GM21619 (cell line): ENCODE data around the gene ANAPC7.
"Not testable (repeated sequence)": the region's sequence is repeated elsewhere in the genome, so short reads cannot be mapped to it uniquely, and the experiment has no call there.

Experiments
- ATAC-seq: cut with Tn5 transposase; IDR thresholded peaks from one replicate; pipeline ENCODE4 v1.9.1; 2021; ENCODE audit not compliant: unreplicated experiment

ANAPC7 gene

GRCh38 chr12:110349514-110350151, 53.9 kb downstream of the ANAPC7 start:
- ATAC-seq = no peak

- ATAC-seq = no peak
These were observed 54.4 kb downstream of the ANAPC7 start for GRCh38 chr12:110349096-110349495.

DNA sequence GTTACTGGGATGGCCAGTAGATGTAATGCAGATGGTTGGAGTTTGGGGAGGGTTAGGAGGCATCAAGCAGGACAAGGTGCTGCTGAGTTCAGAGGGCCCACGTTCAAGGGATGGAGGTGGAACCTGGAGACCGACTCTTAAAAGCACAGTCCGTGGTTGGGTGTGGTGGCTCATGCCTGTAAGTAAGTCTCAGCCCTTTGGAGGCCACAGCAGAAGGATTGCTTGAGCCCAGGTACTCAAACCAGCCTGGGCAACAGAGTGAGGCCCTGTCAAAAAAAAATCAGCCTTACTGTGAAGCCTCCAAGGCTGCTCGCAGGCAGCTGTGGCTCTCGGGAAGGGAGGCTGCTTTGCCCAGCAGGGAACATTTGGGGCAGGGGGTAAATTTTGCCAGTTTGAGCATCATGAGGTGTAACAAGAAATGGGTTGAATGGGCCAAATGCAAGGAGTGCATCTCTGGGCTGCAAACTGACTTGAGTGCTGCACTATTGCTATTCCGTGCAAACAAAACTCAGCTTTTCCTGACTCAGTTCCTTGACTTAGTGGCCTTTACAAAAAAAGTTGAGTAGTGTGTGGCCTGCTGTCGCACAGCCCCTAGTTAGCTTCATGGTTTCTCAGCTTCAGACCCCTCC, 55.0 kb downstream of the ANAPC7 start:
- no peak for ATAC-seq

DNA sequence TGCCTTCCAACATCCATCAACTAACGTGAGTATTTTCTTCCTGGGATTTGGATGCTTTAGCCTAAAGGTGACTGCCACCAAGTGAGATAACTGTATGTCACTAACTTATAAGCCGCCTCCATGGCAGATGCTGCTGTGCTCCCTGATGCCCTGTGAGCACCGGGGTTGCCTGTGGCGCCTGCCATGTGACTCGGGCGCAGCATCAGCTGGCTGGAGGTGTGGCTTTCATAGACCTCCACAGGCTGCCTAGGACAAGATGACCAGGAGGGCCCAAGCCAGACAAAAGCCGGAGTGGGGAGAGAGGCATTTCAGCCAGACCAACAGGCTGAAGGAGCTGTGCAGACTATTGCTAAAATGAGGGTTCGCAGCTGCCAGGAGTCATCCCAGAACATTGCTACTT, 55.7 kb downstream of the ANAPC7 start:
- no peak for ATAC-seq

GRCh38 chr12:110345963-110346362, 57.5 kb downstream of the ANAPC7 start:
- ATAC-seq = no peak

GRCh38 chr12:110345176-110345661, 58.3 kb downstream of the ANAPC7 start:
- ATAC-seq = no peak

DNA sequence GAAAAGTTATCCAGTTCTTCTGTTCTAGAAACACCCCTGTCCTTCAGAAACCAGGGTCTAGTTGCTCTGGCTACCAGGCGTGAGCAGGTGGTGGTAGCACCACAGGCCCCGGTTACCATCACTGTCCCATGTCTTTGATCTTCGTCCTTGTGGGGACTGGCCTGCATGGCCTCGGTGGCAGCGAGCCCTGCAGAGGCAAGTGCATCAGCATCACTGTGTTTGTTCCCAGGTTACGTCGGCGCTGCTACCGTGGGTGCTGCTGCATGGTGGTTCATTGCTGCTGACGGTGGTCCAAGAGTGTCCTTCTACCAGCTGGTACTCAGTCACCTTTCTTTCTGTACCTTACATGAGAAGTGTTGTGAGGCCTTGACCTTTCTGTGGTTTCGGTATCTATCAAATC, 58.9 kb downstream of the ANAPC7 start:
- no peak for ATAC-seq

DNA sequence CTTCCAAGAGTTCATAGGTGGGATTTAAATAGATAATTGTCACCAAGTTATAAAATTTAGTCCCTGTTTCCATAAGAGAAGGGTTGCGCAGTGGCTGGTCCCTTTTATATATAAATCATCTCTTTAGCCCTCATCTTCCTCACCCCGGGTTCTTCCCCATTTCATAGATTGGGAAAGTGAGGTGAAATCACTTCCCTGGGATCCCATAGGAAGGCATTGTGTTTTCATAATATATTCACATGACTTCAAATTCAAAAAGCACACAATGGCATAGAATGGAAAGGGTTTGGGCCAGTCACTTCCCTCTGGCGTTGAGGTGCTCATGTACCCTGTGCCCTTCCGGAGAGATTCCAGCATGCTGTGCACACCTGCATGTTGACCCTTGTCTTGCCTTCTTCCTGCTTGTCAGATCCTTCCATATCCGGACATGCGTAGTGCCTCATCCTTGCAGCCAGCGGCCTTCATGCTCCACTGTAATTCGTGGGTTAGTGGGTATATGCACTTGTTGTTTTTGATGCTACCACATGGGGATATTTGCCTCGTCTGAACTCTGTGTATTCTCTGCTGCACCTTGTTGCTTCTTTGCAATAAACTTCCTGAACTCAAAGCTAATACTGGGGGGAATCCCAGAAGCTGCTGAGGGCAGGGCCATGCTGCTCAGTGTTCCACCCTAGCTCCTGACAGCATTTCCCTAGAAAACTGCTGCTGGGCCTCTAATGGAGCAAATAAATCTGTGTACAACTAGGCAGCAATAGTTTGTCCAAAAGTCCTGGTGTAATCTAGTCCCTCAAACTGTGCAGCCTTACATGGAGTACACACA, 59.6 kb downstream of the ANAPC7 start:
- no peak for ATAC-seq

GRCh38 chr12:110343114-110343513, 60.4 kb downstream of the ANAPC7 start:
- ATAC-seq = no peak

DNA sequence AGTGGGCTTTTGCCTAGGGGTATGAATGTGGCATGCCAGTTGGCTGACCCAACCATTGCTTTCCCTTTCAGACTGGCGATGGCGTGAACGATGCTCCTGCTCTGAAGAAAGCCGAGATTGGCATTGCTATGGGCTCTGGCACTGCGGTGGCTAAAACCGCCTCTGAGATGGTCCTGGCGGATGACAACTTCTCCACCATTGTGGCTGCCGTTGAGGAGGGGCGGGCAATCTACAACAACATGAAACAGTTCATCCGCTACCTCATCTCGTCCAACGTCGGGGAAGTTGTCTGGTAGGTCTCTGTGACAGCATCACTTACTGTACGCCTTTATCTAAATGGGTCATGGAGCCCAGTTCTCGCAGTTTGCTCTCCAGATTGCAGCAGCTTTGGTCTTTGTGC, 61.4 kb downstream of the ANAPC7 start:
- no peak for ATAC-seq

DNA sequence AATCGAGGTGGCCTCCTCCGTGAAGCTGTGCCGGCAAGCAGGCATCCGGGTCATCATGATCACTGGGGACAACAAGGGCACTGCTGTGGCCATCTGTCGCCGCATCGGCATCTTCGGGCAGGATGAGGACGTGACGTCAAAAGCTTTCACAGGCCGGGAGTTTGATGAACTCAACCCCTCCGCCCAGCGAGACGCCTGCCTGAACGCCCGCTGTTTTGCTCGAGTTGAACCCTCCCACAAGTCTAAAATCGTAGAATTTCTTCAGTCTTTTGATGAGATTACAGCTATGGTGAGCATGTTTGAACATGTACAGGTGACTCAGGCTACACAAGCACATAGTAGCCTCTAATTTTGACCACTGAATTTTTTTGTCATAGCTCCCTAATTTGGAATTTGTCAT, 62.8 kb downstream of the ANAPC7 start:
- ATAC-seq = no peak

GRCh38 chr12:110340261-110340660, 63.2 kb downstream of the ANAPC7 start:
- not testable (repeated sequence) for ATAC-seq

DNA sequence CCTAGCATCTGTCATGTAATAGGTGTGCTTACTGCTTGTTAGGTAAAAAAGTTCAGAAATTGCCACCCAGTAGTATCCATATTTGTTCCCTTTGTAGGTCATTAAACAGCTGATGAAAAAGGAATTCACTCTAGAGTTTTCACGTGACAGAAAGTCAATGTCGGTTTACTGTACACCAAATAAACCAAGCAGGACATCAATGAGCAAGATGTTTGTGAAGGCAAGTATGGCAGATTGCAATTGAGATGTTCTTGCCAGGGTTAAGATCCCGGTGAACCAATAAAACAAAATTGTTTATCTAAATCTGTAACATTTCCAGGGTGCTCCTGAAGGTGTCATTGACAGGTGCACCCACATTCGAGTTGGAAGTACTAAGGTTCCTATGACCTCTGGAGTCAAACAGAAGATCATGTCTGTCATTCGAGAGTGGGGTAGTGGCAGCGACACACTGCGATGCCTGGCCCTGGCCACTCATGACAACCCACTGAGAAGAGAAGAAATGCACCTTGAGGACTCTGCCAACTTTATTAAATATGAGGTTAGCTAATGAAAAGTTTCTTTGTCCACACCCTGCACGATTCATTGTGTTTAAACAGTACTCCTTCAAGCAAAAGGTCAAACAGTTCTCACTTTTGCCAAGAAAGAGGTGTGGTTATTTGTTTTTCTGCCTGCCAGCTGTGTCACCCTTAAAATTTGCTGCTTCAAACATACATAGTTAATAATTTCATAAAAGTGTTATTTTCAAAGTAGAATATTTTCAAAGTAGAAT, 64.1 kb downstream of the ANAPC7 start:
- no peak for ATAC-seq

- ATAC-seq = no peak
These were observed 64.8 kb downstream of the ANAPC7 start for GRCh38 chr12:110338754-110339153.

DNA sequence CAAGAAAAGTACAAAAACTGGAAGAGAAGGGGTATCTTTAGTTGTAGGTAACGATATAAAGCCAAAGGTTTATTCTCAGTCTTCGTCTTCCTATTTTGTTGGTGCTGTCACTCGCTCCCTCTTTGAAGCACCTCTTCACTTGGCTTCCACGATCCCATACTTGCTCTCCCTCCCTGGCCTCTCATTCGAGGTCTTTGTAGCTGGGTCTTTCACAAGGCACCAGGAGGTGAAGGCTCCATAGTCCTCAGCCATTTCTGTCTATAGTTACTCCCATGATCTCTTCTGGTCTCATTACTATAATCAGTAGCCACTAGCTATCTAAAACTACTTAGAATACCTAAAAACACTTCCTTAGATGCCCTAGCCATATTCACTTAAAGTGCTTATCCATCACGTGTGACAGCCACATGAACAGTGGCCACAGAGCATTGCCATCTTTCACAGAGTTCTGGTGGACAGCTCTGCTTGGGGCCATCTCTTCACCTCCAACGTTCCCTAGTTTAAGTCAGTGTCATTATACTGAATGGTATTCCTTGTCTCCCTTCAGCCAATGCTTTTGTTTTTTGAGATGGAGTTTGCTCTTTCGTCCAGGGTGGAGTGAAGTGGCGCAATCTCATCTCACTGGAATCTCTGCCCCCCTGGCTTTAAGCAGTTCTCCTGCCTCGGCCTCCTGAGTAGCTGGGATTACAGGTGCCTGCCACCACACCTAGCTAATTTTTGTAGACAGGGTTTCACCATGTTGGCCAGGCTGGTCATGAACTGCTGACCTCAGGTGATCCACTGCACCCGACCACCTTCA, 65.4 kb downstream of the ANAPC7 start:
- no peak for ATAC-seq

- no peak for ATAC-seq
These were observed 67.9 kb downstream of the ANAPC7 start for GRCh38 chr12:110335481-110336045.

GRCh38 chr12:110333201-110333600, 70.3 kb downstream of the ANAPC7 start:
- no peak for ATAC-seq

- ATAC-seq = no peak
These were observed 73.0 kb downstream of the ANAPC7 start for GRCh38 chr12:110330544-110330943.

DNA sequence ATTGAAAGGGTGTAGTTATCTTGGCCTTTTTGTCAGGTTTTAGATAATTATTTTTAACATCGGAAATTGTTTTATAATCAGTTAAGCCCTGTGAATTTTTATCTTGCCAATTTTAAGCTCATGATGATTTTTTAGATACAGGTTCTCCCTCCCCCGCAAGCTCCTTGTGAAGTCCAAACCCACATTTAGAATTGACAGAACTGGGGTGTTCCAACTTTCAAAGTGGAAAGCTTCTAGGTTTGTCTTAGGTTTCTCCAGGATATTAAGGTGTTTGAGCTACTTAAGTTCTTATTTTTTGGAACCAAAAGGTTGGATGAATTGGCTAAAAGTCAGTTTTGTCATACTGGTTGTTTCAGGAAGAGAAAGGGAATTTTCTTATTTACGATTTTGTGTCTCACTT, 73.4 kb downstream of the ANAPC7 start:
- no peak for ATAC-seq

GRCh38 chr12:110329710-110330109, 73.8 kb downstream of the ANAPC7 start:
- ATAC-seq = no peak
